ENCODE results near the gene BABAM2.

BABAM2 gene

GRCh38 chr2:28182348-28182747 is 291.8 kb downstream of the BABAM2 start:
- H3K4me3 ChIP-seq (ENCODE audit: low read depth, low read length): no peak overlapping the region

- no peak overlapping the region for H3K4me3 ChIP-seq (ENCODE audit: low read depth, low read length)
Observed at GRCh38 chr2:28185153-28185552, 294.6 kb downstream of the BABAM2 start.

- no peak overlapping the region for H3K4me3 ChIP-seq (ENCODE audit: low read depth, low read length)
Observed at GRCh38 chr2:28185891-28186290, 295.4 kb downstream of the BABAM2 start.

- H3K4me3 ChIP-seq (ENCODE audit: low read depth, low read length): no peak overlapping the region
Observed at GRCh38 chr2:28187186-28187585, 296.7 kb downstream of the BABAM2 start.

GRCh38 chr2:28188436-28188835 is 297.9 kb downstream of the BABAM2 start:
- no peak overlapping the region for H3K4me3 ChIP-seq (ENCODE audit: low read depth, low read length)

GRCh38 chr2:28193630-28194403 is 303.3 kb downstream of the BABAM2 start:
- no peak overlapping the region for H3K4me3 ChIP-seq (ENCODE audit: low read depth, low read length)

GRCh38 chr2:28199995-28200679 is 309.6 kb downstream of the BABAM2 start:
- H3K4me3 ChIP-seq (ENCODE audit: low read depth, low read length): no peak overlapping the region

GRCh38 chr2:28201671-28202180 is 311.2 kb downstream of the BABAM2 start:
- no peak overlapping the region for H3K4me3 ChIP-seq (ENCODE audit: low read depth, low read length)

GRCh38 chr2:28202719-28203118 is 312.2 kb downstream of the BABAM2 start:
- H3K4me3 ChIP-seq (ENCODE audit: low read depth, low read length): no peak overlapping the region

- H3K4me3 ChIP-seq (ENCODE audit: low read depth, low read length): no peak overlapping the region
Observed at GRCh38 chr2:28206762-28207161, 316.2 kb downstream of the BABAM2 start.

GRCh38 chr2:28209261-28209691 is 318.7 kb downstream of the BABAM2 start:
- H3K4me3 ChIP-seq (ENCODE audit: low read depth, low read length): no peak overlapping the region

GRCh38 chr2:28209864-28210263 is 319.3 kb downstream of the BABAM2 start:
- no peak overlapping the region for H3K4me3 ChIP-seq (ENCODE audit: low read depth, low read length)

- no peak overlapping the region for H3K4me3 ChIP-seq (ENCODE audit: low read depth, low read length)
Observed at GRCh38 chr2:28210535-28210934, 320.0 kb downstream of the BABAM2 start.

GRCh38 chr2:28216331-28216730 is 325.8 kb downstream of the BABAM2 start:
- no peak overlapping the region for H3K4me3 ChIP-seq (ENCODE audit: low read depth, low read length)

GRCh38 chr2:28217042-28217740 is 326.7 kb downstream of the BABAM2 start:
- no peak overlapping the region for H3K4me3 ChIP-seq (ENCODE audit: low read depth, low read length)

- no peak overlapping the region for H3K4me3 ChIP-seq (ENCODE audit: low read depth, low read length)
Observed at GRCh38 chr2:28219138-28219537, 328.6 kb downstream of the BABAM2 start.

GRCh38 chr2:28219758-28220368 is 329.3 kb downstream of the BABAM2 start:
- H3K4me3 ChIP-seq (ENCODE audit: low read depth, low read length): no peak overlapping the region

- H3K4me3 ChIP-seq (ENCODE audit: low read depth, low read length): no peak overlapping the region
Observed at GRCh38 chr2:28224648-28225472, 334.3 kb downstream of the BABAM2 start.

- no peak overlapping the region for H3K4me3 ChIP-seq (ENCODE audit: low read depth, low read length)
Observed at GRCh38 chr2:28225473-28226080, 335.0 kb downstream of the BABAM2 start.

- no peak overlapping the region for H3K4me3 ChIP-seq (ENCODE audit: low read depth, low read length)
Observed at GRCh38 chr2:28226558-28226957, 336.0 kb downstream of the BABAM2 start.

Data from iPS-11a (cell line).